ENCODE results near the gene CLK2. TPM values are rescaled to one million over a fixed set of nuclear protein-coding genes. Genes with fewer than 3 reads are reported as not detected.

Gene CLK2
- total and polyA plus RNA-seq, 2 of the 13 experiments (the other 11 are each of a cell fraction or from before 2014, with no cell fraction given), result 20.1 to 73.5 TPM

GRCh38 chr1:155273343-155274245, at the start of gene CLK2 (continued):
- TF ChIP-seq REST (IDR thresholded peaks at IDR 0.05; ENCODE audit: borderline replicate concordance in 1 of 2, low read depth in 1 of 2, low read length in 2 of 2) (peak in 1 of 2 experiments; percentile 6; a peak in 1 of 4 replicates), KDM5B (CRISPR knock-in tag; IDR thresholded peaks at IDR 0.05; ENCODE audit: borderline replicate concordance) (no peak; the same call in 1 of the 2 replicates), GMEB2 (CRISPR knock-in tag; IDR thresholded peaks at IDR 0.05; ENCODE audit: low read depth) (peak; percentile 99), ZBTB38 (CRISPR knock-in tag; IDR thresholded peaks at IDR 0.05) (peak; percentile 10; the same call in 1 of the 2 replicates), ZBTB49 (CRISPR knock-in tag; IDR thresholded peaks at IDR 0.05; ENCODE audit: borderline replicate concordance) (no peak), ZNF430 (CRISPR knock-in tag; IDR thresholded peaks at IDR 0.05) (peak; percentile 93), NR2C2 (CRISPR knock-in tag; IDR thresholded peaks at IDR 0.05; ENCODE audit: borderline replicate concordance) (peak; percentile 84), ZFP37 (CRISPR knock-in tag; IDR thresholded peaks at IDR 0.05; ENCODE audit: borderline replicate concordance) (peak; percentile 52; the same call in 1 of the 2 replicates), NCOA5 (CRISPR knock-in tag; IDR thresholded peaks at IDR 0.05) (no peak), MEIS1 (CRISPR knock-in tag; IDR thresholded peaks at IDR 0.05; ENCODE audit: borderline replicate concordance) (0 out of 2 replicates have a peak, but pooled peaks have one; percentile 72), KAT8 (CRISPR knock-in tag; IDR thresholded peaks at IDR 0.05) (peak; percentile 92), CTCF (CRISPR knock-in tag; IDR thresholded peaks at IDR 0.05) (peak; percentile 43), IRF2 (CRISPR knock-in tag; IDR thresholded peaks at IDR 0.05) (peak; percentile 56; the same call in 1 of the 2 replicates), ZIK1 (CRISPR knock-in tag; IDR thresholded peaks at IDR 0.05; ENCODE audit: borderline replicate concordance, low read depth) (peak; percentile 29; the same call in 1 of the 2 replicates), CENPT (CRISPR knock-in tag; IDR thresholded peaks at IDR 0.05; ENCODE audit: low read depth) (no peak), ZNF567 (CRISPR knock-in tag; IDR thresholded peaks at IDR 0.05; ENCODE audit: borderline replicate concordance) (0 out of 2 replicates have a peak, but pooled peaks have one; percentile 92), ZBTB7A (CRISPR knock-in tag; IDR thresholded peaks at IDR 0.05) (peak; percentile 64; the same call in 1 of the 2 replicates)

Measured in HepG2 (cell line).